Stimulated activated naive CD8-positive, alpha-beta T cell treated with anti-CD3 and anti-CD28 coated beads, Interleukin-15, amount 100 ng/mL, for 72 hours (primary cell): Measurements from ENCODE around the gene KRT36.

Source experiments
- ATAC-seq: fragments of 150-1000 bp; cut with Tn5 transposase; 2 replicates; pipeline ENCODE4 v1.10.0; 2021; ENCODE audit warnings: mild to moderate bottlenecking, moderate library complexity
- DNase-seq, 2 donors: peaks; one replicate each; pipeline ENCODE4 v3.0.0; 2021 to 2022
- H3K27ac Mint-ChIP-seq, 2 donors: one replicate each; pipeline ENCODE4 v1.8.0; 2022; ENCODE audit warnings: mild to moderate bottlenecking in 2 of 2, mixed read lengths in 2 of 2, moderate library complexity in 2 of 2
- H3K27me3 Mint-ChIP-seq: one replicate; pipeline ENCODE4 v1.8.0; 2022; ENCODE audit warnings: mixed read lengths
- H3K4me1 Mint-ChIP-seq: one replicate; pipeline ENCODE4 v1.8.0; 2022; ENCODE audit warnings: mild to moderate bottlenecking, mixed read lengths
- H3K4me3 Mint-ChIP-seq, 2 donors: one replicate each; pipeline ENCODE4 v1.8.0; 2022; ENCODE audit warnings: mild to moderate bottlenecking in 2 of 2, mixed read lengths in 2 of 2, moderate library complexity in 1 of 2
- H3K9me3 Mint-ChIP-seq, 2 donors: one replicate each; pipeline ENCODE4 v1.8.0; 2022; ENCODE audit warnings: mixed read lengths in 2 of 2

Gene KRT36

GRCh38 chr17:41527063-41528023 lies 37.6 kb upstream of the KRT36 start:
- Mint-ChIP-seq H3K4me1 (peaks cover 24% of the 10 kb centered on the region), H3K4me3 (peak overlapping the region; percentile 47 to 76), H3K9me3 (no peaks in the 10 kb centered on the region), H3K27ac (no peak overlapping the region), H3K27me3 (peaks cover 67% of the 10 kb centered on the region)
- DNase-seq (no peak), ATAC-seq (peak; percentile 23)

- no peak for ATAC-seq
- H3K27me3 Mint-ChIP-seq = peaks cover 36% of the 10 kb centered on the region
- no peak overlapping the region for H3K4me3 Mint-ChIP-seq
- H3K27ac Mint-ChIP-seq = no peak overlapping the region
- no peak for DNase-seq
- no peaks in the 10 kb centered on the region for H3K9me3 Mint-ChIP-seq
- H3K4me1 Mint-ChIP-seq = peaks cover 24% of the 10 kb centered on the region
These were observed 34.6 kb upstream of the KRT36 start for GRCh38 chr17:41524261-41524660.

GRCh38 chr17:41523787-41524186 lies 34.1 kb upstream of the KRT36 start:
- no peak for ATAC-seq
- Mint-ChIP-seq H3K4me1 (peaks cover 19% of the 10 kb centered on the region), H3K27me3 (peaks cover 32% of the 10 kb centered on the region), H3K9me3 (no peaks in the 10 kb centered on the region), H3K27ac (no peak overlapping the region), H3K4me3 (no peak overlapping the region)
- no peak for DNase-seq

- no peak for ATAC-seq
- DNase-seq = no peak
- no peak overlapping the region for H3K27ac Mint-ChIP-seq
- H3K9me3 Mint-ChIP-seq = no peaks in the 10 kb centered on the region
- H3K27me3 Mint-ChIP-seq = peaks cover 26% of the 10 kb centered on the region
- peaks cover 13% of the 10 kb centered on the region for H3K4me1 Mint-ChIP-seq
- H3K4me3 Mint-ChIP-seq = no peak overlapping the region
These were observed 33.5 kb upstream of the KRT36 start for GRCh38 chr17:41523225-41523593.

- Mint-ChIP-seq H3K4me3 (no peak overlapping the region), H3K4me1 (peaks cover 7% of the 10 kb centered on the region), H3K27me3 (peaks cover 19% of the 10 kb centered on the region), H3K9me3 (no peaks in the 10 kb centered on the region), H3K27ac (no peak overlapping the region)
- ATAC-seq (no peak), DNase-seq (no peak)
These were observed 32.9 kb upstream of the KRT36 start for GRCh38 chr17:41522301-41523224.

GRCh38 chr17:41521574-41522261 lies 32.0 kb upstream of the KRT36 start:
- no peaks in the 10 kb centered on the region for H3K4me1 Mint-ChIP-seq
- no peak overlapping the region for H3K27ac Mint-ChIP-seq
- no peak overlapping the region for H3K4me3 Mint-ChIP-seq
- peaks cover 11% of the 10 kb centered on the region for H3K27me3 Mint-ChIP-seq
- H3K9me3 Mint-ChIP-seq = no peaks in the 10 kb centered on the region
- ATAC-seq = no peak
- no peak for DNase-seq

- Mint-ChIP-seq H3K4me1 (no peaks in the 10 kb centered on the region), H3K4me3 (no peak overlapping the region), H3K27ac (no peak overlapping the region), H3K27me3 (peaks cover 6% of the 10 kb centered on the region), H3K9me3 (no peaks in the 10 kb centered on the region)
- ATAC-seq (no peak), DNase-seq (no peak)
These were observed 31.3 kb upstream of the KRT36 start for GRCh38 chr17:41520821-41521521.

- no peaks in the 10 kb centered on the region for H3K9me3 Mint-ChIP-seq
- no peaks in the 10 kb centered on the region for H3K27me3 Mint-ChIP-seq
- ATAC-seq (no peak), DNase-seq (no peak)
- H3K4me3 Mint-ChIP-seq = no peak overlapping the region
- H3K4me1 Mint-ChIP-seq = no peaks in the 10 kb centered on the region
- peak overlapping the region in 1 of 2 donors; percentile 55 for H3K27ac Mint-ChIP-seq
These were observed 30.0 kb upstream of the KRT36 start for GRCh38 chr17:41519501-41520224.

GRCh38 chr17:41518789-41519449 lies 29.2 kb upstream of the KRT36 start, which contains the start of gene KRT15:
Gene KRT15, minus strand, starts transcription at chr17:41518890. Its CDS starts 63 bp downstream, at chr17:41518827.
- no peaks in the 10 kb centered on the region for H3K4me1 Mint-ChIP-seq
- H3K4me3 Mint-ChIP-seq = no peak within 1 kb of the TSS
- no peaks in the 10 kb centered on the region for H3K9me3 Mint-ChIP-seq
- peak within 1 kb of the TSS; percentile 55 to 73 for H3K27ac Mint-ChIP-seq
- H3K27me3 Mint-ChIP-seq = no peaks in the 10 kb centered on the region
- ATAC-seq (no peak), DNase-seq (no peak)

- ATAC-seq (no peak), DNase-seq (no peak)
- Mint-ChIP-seq H3K9me3 (no peaks in the 10 kb centered on the region), H3K27ac (no peak overlapping the region), H3K4me3 (no peak overlapping the region), H3K27me3 (no peaks in the 10 kb centered on the region), H3K4me1 (no peaks in the 10 kb centered on the region)
These were observed 28.3 kb upstream of the KRT36 start for GRCh38 chr17:41518031-41518430.

GRCh38 chr17:41516830-41517283 lies 27.1 kb upstream of the KRT36 start:
- Mint-ChIP-seq H3K4me1 (no peaks in the 10 kb centered on the region), H3K27ac (no peak overlapping the region), H3K4me3 (no peak overlapping the region), H3K27me3 (no peaks in the 10 kb centered on the region), H3K9me3 (no peaks in the 10 kb centered on the region)
- no peak for ATAC-seq
- no peak for DNase-seq

- DNase-seq (no peak), ATAC-seq (no peak)
- Mint-ChIP-seq H3K9me3 (no peaks in the 10 kb centered on the region), H3K4me1 (no peaks in the 10 kb centered on the region), H3K27me3 (no peaks in the 10 kb centered on the region), H3K27ac (peak overlapping the region in 1 of 2 donors; percentile 69), H3K4me3 (no peak overlapping the region)
These were observed 26.6 kb upstream of the KRT36 start for GRCh38 chr17:41516147-41516829.

GRCh38 chr17:41513168-41513547 lies 23.4 kb upstream of the KRT36 start:
- no peak overlapping the region for H3K4me3 Mint-ChIP-seq
- no peaks in the 10 kb centered on the region for H3K9me3 Mint-ChIP-seq
- ATAC-seq (no peak), DNase-seq (no peak)
- no peaks in the 10 kb centered on the region for H3K4me1 Mint-ChIP-seq
- H3K27me3 Mint-ChIP-seq = no peaks in the 10 kb centered on the region
- no peak overlapping the region for H3K27ac Mint-ChIP-seq
